PC-9 (cell line): ENCODE measurements around the gene PCSK5. TPM values are rescaled to one million over a fixed set of nuclear protein-coding genes. Genes with fewer than 3 reads are reported as not detected.

Experiments
- BruUV-seq: library from RNA; stranded (reverse); fragments of 400-500 nt; replicated peaks from 2 replicates; lab custom pipeline; 2021; lab: Mats Ljungman, UMichigan
- CTCF ChIA-PET: fragments of 300-600 bp; sonication (Branson Sonifier 250); formaldehyde crosslinking; loops from one replicate; lab custom pipeline; 2022; ENCODE audit warnings: antibody characterized with exemption; lab: Charles Lee
- POLR2A ChIA-PET: fragments of 300-600 bp; sonication (Branson Sonifier 250); formaldehyde crosslinking; loops from one replicate; lab custom pipeline; 2022; ENCODE audit warnings: antibody characterized with exemption; ENCODE audit not compliant: unreplicated experiment; lab: Charles Lee
- DNase-seq, 2 experiments: peaks; one replicate each; pipeline versions ENCODE4 v3.0.0 to v3.0.0-alpha.2; 2015 to 2022; ENCODE audit warnings: mixed read lengths in 1 of 2
- H2AFZ ChIP-seq: fragments of 200-600 bp; sonication (generic); 2 replicates; pipeline ENCODE4 v1.8.1; 2017; ENCODE audit warnings: antibody characterized with exemption
- H3F3A ChIP-seq: fragments of 200-600 bp; sonication (generic); 2 replicates; pipeline ENCODE4 v1.8.1; 2017; ENCODE audit warnings: antibody characterized with exemption, mild to moderate bottlenecking, low read depth; ENCODE audit not compliant: insufficient read depth
- H3K27ac ChIP-seq: fragments of 200-600 bp; sonication (generic); 2 replicates; pipeline ENCODE4 v1.6.1; 2016; ENCODE audit warnings: mixed run types
- H3K27me3 ChIP-seq: fragments of 200-600 bp; sonication (generic); 2 replicates; pipeline ENCODE4 v1.6.1; 2016; ENCODE audit warnings: low read depth, mixed run types; ENCODE audit not compliant: insufficient read depth
- H3K36me3 ChIP-seq: fragments of 200-600 bp; sonication (generic); 2 replicates; pipeline ENCODE4 v1.6.1; 2016; ENCODE audit warnings: low read depth, mixed run types
- H3K4me1 ChIP-seq: fragments of 200-600 bp; sonication (generic); replicated peaks from 2 replicates; pipeline ENCODE4 v1.6.1; 2016; ENCODE audit warnings: mixed run types; ENCODE audit not compliant: insufficient read depth
- H3K4me2 ChIP-seq: fragments of 200-600 bp; sonication (generic); 2 replicates; pipeline ENCODE4 v1.6.1; 2017; ENCODE audit warnings: mixed run types
- H3K4me3 ChIP-seq: fragments of 200-600 bp; sonication (generic); 2 replicates; pipeline ENCODE4 v1.6.1; 2016; ENCODE audit warnings: mixed run types
- H3K79me2 ChIP-seq: fragments of 200-600 bp; sonication (generic); 2 replicates; pipeline ENCODE4 v1.6.1; 2017; ENCODE audit warnings: low read depth, mixed run types
- H3K9me2 ChIP-seq: fragments of 200-600 bp; sonication (generic); 2 replicates; pipeline ENCODE4 v1.8.1; 2017; ENCODE audit warnings: mild to moderate bottlenecking; ENCODE audit not compliant: insufficient read depth
- H3K9me3 ChIP-seq: fragments of 200-600 bp; sonication (generic); 2 replicates; pipeline ENCODE4 v1.8.1; 2016; ENCODE audit warnings: low read depth; ENCODE audit not compliant: insufficient read depth
- H4K20me1 ChIP-seq: fragments of 200-600 bp; sonication (generic); 2 replicates; pipeline ENCODE4 v1.8.1; 2017; ENCODE audit not compliant: insufficient read depth
- EZH2 ChIP-seq: fragments of 200-600 bp; sonication (generic); IDR thresholded peaks from 2 replicates; pipeline ENCODE4 v1.8.0; 2017; ENCODE audit warnings: antibody characterized with exemption, low read depth
- intact Hi-C: fragments of 100-400 bp; cut with micrococcal nuclease; formaldehyde crosslinking; loops from one replicate; pipeline ENCODE4 v1.10.0; 2022; ENCODE audit not compliant: unreplicated experiment
- total RNA-seq: library from RNA; stranded (reverse); gene quantifications from 2 replicates; pipeline ENCODE4 v1.2.3, GENCODE V29; 2021
- TF ChIP-seq, protein P1 (sequence below): fragments of 200-600 bp; sonication (generic); conservative IDR thresholded peaks from 2 replicates; pipeline ENCODE4 v1.6.1; 2017; ENCODE audit warnings: mixed run types, antibody characterized with exemption, mild to moderate bottlenecking, moderate library complexity

Gene PCSK5
- total RNA-seq, 1 experiment from 2014 or later = 8.2 TPM

DNA sequence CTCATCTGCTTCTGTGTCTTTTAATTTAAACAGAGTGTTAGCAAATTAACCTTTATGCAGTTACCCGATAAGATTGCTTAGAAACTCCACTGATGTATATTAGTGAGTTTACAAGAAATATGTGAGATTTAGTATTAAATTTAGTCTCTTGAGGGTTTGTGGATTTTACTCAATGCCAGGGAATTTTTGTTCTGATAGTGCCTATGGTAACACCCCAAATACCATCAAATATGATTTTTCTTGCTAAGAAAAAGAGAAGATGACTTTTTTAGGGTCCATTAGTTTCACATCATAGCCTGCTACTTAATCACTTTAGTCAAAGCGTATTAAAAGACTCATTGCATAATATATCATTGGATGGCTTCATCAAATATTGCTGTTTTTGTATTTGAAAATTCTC, 224.9 kb downstream of the PCSK5 start:
- POLR2A ChIA-PET = no interaction called here
- intact Hi-C loops = no loop called here
- H3K4me3 ChIP-seq = no peak overlapping the region
- H3K27ac ChIP-seq = no peak overlapping the region
- no peaks in the 10 kb centered on the region for H3K9me3 ChIP-seq
- no peak overlapping the region for H2AFZ ChIP-seq
- peaks cover 4% of the 10 kb centered on the region; the same call in 1 of the 2 replicates for H3F3A ChIP-seq
- TF ChIP-seq EZH2 = no peak
- TF ChIP-seq, protein P1, sequence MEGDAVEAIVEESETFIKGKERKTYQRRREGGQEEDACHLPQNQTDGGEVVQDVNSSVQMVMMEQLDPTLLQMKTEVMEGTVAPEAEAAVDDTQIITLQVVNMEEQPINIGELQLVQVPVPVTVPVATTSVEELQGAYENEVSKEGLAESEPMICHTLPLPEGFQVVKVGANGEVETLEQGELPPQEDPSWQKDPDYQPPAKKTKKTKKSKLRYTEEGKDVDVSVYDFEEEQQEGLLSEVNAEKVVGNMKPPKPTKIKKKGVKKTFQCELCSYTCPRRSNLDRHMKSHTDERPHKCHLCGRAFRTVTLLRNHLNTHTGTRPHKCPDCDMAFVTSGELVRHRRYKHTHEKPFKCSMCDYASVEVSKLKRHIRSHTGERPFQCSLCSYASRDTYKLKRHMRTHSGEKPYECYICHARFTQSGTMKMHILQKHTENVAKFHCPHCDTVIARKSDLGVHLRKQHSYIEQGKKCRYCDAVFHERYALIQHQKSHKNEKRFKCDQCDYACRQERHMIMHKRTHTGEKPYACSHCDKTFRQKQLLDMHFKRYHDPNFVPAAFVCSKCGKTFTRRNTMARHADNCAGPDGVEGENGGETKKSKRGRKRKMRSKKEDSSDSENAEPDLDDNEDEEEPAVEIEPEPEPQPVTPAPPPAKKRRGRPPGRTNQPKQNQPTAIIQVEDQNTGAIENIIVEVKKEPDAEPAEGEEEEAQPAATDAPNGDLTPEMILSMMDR = no peak
- H4K20me1 ChIP-seq = no peaks in the 10 kb centered on the region
- no peak overlapping the region for H3K4me2 ChIP-seq
- 0 out of 2 replicates have a peak, but pooled peaks cover 3% of the 10 kb centered on the region for H3K36me3 ChIP-seq
- no peaks in the 10 kb centered on the region for H3K79me2 ChIP-seq
- no peak for DNase-seq
- CTCF ChIA-PET = no interaction called here
- H3K27me3 ChIP-seq = no peaks in the 10 kb centered on the region
- no TSS peak for BruUV-seq
- no peaks in the 10 kb centered on the region for H3K9me2 ChIP-seq
- 0 out of 2 replicates have a peak, but pooled peaks cover 7% of the 10 kb centered on the region for H3K4me1 ChIP-seq

DNA sequence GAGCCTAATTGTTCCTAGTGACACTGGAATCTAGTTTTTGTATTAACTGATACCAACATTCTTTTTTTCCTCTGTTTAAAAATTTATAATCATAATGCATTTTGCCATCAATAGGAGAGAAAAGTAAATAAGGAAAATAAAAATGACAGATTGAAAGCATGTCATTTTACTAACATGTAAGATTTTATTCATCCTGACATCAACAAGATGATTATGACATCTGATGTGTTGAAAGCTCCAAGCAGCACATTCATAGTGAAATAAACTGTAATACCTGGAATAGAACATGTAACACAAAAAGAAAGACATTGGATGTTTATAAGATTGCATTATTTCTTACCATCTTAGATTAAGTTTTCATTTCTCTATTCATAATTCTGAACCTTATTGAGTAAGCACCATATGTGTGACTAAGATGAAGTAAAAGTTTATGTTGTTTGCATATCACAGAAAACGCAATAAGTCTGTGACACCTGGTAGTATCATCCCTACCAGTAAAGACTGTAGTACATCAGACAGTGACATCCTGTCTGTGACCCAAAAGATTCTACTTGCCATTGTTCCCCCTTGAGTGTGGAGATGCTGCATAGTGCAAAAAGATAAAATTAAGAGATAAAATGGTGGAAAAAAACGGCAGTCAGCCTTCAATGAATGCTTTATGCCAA, 225.6 kb downstream of the PCSK5 start:
- TF ChIP-seq, protein P1 = no peak
- TF ChIP-seq EZH2 = no peak
- POLR2A ChIA-PET = no interaction called here
- peaks cover 4% of the 10 kb centered on the region; the same call in 1 of the 2 replicates for H3F3A ChIP-seq
- no peak overlapping the region for H3K4me3 ChIP-seq
- 0 out of 2 replicates have a peak, but pooled peaks cover 3% of the 10 kb centered on the region for H3K36me3 ChIP-seq
- no peaks in the 10 kb centered on the region for H4K20me1 ChIP-seq
- no peaks in the 10 kb centered on the region for H3K9me3 ChIP-seq
- DNase-seq = no peak
- BruUV-seq = no TSS peak
- no peaks in the 10 kb centered on the region for H3K9me2 ChIP-seq
- CTCF ChIA-PET = no interaction called here
- no peaks in the 10 kb centered on the region for H3K27me3 ChIP-seq
- no peak overlapping the region for H3K4me2 ChIP-seq
- no peak overlapping the region for H3K27ac ChIP-seq
- no peak overlapping the region for H2AFZ ChIP-seq
- intact Hi-C loops = no loop called here
- H3K4me1 ChIP-seq = 0 out of 2 replicates have a peak, but pooled peaks cover 7% of the 10 kb centered on the region
- no peaks in the 10 kb centered on the region for H3K79me2 ChIP-seq

DNA sequence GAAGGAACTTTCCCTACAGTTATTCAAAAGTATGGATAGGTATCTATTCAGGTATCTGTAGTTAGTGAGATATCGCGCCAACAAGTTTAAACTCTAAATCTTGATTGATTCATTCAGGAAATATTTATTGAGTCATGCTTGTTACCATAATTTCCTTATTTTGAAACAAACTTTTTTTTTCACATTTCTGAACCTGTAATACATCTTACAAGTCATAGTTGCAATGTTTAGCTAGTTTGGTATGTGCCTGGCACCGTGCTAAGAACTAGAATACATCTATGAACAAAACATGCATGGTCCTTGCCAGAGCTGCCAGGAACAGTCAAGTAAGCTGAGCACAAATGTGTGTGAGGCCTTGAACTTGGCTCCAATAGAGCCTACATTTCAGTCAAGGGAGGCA, 226.4 kb downstream of the PCSK5 start:
- DNase-seq = peak in 1 of 2 experiments; percentile 47
- no peaks in the 10 kb centered on the region for H3K9me3 ChIP-seq
- no peak overlapping the region for H2AFZ ChIP-seq
- peaks cover 1% of the 10 kb centered on the region; the same call in 1 of the 2 replicates for H3F3A ChIP-seq
- H3K36me3 ChIP-seq = 0 out of 2 replicates have a peak, but pooled peaks cover 3% of the 10 kb centered on the region
- H3K4me2 ChIP-seq = no peak overlapping the region
- H3K79me2 ChIP-seq = no peaks in the 10 kb centered on the region
- 0 out of 2 replicates have a peak, but pooled peaks cover 7% of the 10 kb centered on the region for H3K4me1 ChIP-seq
- no TSS peak for BruUV-seq
- H3K9me2 ChIP-seq = no peaks in the 10 kb centered on the region
- H3K4me3 ChIP-seq = no peak overlapping the region
- intact Hi-C loops = no loop called here
- H3K27ac ChIP-seq = no peak overlapping the region
- ChIA-PET CTCF (no interaction called here), POLR2A (no interaction called here)
- H3K27me3 ChIP-seq = no peaks in the 10 kb centered on the region
- no peaks in the 10 kb centered on the region for H4K20me1 ChIP-seq
- TF ChIP-seq EZH2 = no peak
- TF ChIP-seq, protein P1 = no peak
